Tibial nerve (tissue), 4 donors: ENCODE data around the gene SRRM2. TPM values are rescaled to one million over a fixed set of nuclear protein-coding genes. Genes with fewer than 3 reads are reported as not detected.
A peak's percentile ranks its signal among the peaks of the same experiment; 100 is the strongest.

Experiments used
- DNase-seq, 2 donors: peaks; one replicate each; pipeline ENCODE4 v3.0.0-alpha.2; 2019; ENCODE audit warnings: low spot score in 2 of 2
- H3K27ac ChIP-seq, 4 donors: fragments of 200-600 bp; sonication (generic) in 3 of 4; one replicate each; pipeline ENCODE4 v1.5.1; 2017 to 2019; ENCODE audit warnings: mild to moderate bottlenecking in 1 of 4
- H3K27me3 ChIP-seq, 2 donors: fragments of 200-600 bp; sonication (generic) in 1 of 2; one replicate each; pipeline versions ENCODE4 v1.5.1 to v1.6.0; 2017 to 2019
- H3K36me3 ChIP-seq, 3 donors: fragments of 200-600 bp; sonication (generic); one replicate each; pipeline ENCODE4 v1.5.1; 2018 to 2019
- H3K4me1 ChIP-seq, 4 donors: fragments of 200-600 bp; sonication (generic) in 3 of 4; one replicate each; pipeline ENCODE4 v1.5.1; 2017 to 2019
- H3K4me3 ChIP-seq, 4 donors: fragments of 200-600 bp; sonication (generic) in 3 of 4; one replicate each; pipeline ENCODE4 v1.5.1; 2017 to 2019; ENCODE audit warnings: mild to moderate bottlenecking in 1 of 4, moderate library complexity in 1 of 4
- H3K9me3 ChIP-seq, 4 donors: fragments of 200-600 bp; sonication (generic) in 3 of 4; one replicate each; pipeline ENCODE4 v1.5.1; 2017 to 2019
- EP300 ChIP-seq, 2 donors: sonication (generic); formaldehyde crosslinking; IDR thresholded peaks; one replicate each; pipeline ENCODE4 v1.6.1; 2017; ENCODE audit warnings: antibody characterized with exemption in 2 of 2, mild to moderate bottlenecking in 1 of 2
- POLR2A ChIP-seq, 2 donors: fragments of 450-650 bp; IDR thresholded peaks; one replicate each; pipeline ENCODE4 v1.6.1; 2017; ENCODE audit warnings: antibody characterized with exemption in 2 of 2, mild to moderate bottlenecking in 2 of 2, moderate library complexity in 2 of 2
- WGBS, 2 donors: methylation state at CpG; one replicate each; pipeline ENCODE4 v1.1.5; 2018; 5-methylcytosine and 5-hydroxymethylcytosine counted together
- total RNA-seq, 4 donors: library from RNA; depleted of rRNA; stranded (reverse); fragments of >200 nt; gene quantifications; one replicate each; pipeline ENCODE4 v1.1.0, GENCODE V29; 2016
- TF ChIP-seq, protein P1 (sequence below), 5 experiments: fragments of 200-600 bp in 3 of 5; fragments of 450-650 bp in 2 of 5; sonication (generic) in 3 of 5; IDR thresholded peaks; one replicate each; pipeline ENCODE4 v1.5.1; 2016 to 2019; ENCODE audit warnings: antibody characterized with exemption in 5 of 5, mild to moderate bottlenecking in 3 of 5, moderate library complexity in 2 of 5

The SRRM2 gene
- total RNA-seq, 4 donors from 2014 or later: 843 to 1,374 (median 886) TPM

DNA sequence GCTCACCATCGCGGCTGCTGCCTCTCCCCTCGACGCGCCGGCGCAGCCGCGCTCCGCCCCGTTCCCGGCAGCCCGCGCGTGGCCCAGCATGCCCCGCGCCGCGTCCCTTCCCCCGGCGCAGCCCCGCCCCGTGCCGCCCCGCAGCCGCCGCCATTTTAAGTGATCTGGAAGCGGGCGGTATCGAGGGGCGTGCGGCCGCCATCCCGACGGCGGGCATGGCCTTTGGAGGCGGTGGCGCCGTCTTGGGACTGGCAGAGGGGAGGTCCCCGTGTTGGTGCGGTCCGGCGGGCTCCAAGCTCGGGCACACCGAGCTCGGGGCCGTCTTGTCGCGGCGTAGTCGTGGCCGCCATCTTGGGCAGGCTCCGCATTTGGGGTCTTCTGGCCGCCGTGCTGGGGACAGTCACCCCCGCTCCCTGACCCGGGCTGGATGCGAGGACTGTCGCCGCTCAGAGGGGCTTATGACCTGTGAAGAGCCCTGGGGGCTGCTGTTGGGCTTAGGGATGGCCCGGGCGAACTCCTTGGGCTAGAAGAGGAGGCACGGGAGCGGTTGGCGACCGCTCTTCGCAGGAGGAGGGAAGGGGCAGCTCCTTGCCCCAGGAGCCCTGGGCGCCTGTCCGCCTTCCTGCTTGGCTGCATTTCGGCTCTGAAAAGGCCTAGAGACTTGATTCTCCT lies 24.9 kb downstream of the SRRM2 start, which contains the start of gene ELOB:
TSS of gene ELOB (minus strand) at position 50 of the 672 bp plus-strand sequence. CDS start at position 9, 41 bp downstream.
- peak within 1 kb of the TSS; percentile 99 to 100 (median 100) for H3K27ac ChIP-seq
- H3K36me3 ChIP-seq: peaks cover 0 to 23% (median 0%) of the 10 kb centered on the region in 3 donors
- peak; percentile 82 to 84 for DNase-seq
- H3K9me3 ChIP-seq: no peaks in the 10 kb centered on the region
- 0% methylated on average over 40 of the region's 70 CpGs; no CpG with 5 or more reads in 1 of the 2 donors for WGBS, 2 donors
- H3K27me3 ChIP-seq: no peaks in the 10 kb centered on the region
- peak within 1 kb of the TSS; percentile 96 to 100 (median 98) for H3K4me3 ChIP-seq
- peaks cover 0 to 60% (median 25%) of the 10 kb centered on the region in 4 donors for H3K4me1 ChIP-seq
- TF ChIP-seq, protein P1, sequence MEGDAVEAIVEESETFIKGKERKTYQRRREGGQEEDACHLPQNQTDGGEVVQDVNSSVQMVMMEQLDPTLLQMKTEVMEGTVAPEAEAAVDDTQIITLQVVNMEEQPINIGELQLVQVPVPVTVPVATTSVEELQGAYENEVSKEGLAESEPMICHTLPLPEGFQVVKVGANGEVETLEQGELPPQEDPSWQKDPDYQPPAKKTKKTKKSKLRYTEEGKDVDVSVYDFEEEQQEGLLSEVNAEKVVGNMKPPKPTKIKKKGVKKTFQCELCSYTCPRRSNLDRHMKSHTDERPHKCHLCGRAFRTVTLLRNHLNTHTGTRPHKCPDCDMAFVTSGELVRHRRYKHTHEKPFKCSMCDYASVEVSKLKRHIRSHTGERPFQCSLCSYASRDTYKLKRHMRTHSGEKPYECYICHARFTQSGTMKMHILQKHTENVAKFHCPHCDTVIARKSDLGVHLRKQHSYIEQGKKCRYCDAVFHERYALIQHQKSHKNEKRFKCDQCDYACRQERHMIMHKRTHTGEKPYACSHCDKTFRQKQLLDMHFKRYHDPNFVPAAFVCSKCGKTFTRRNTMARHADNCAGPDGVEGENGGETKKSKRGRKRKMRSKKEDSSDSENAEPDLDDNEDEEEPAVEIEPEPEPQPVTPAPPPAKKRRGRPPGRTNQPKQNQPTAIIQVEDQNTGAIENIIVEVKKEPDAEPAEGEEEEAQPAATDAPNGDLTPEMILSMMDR (IDR thresholded peaks at IDR 0.05): peak in 1 of 5 experiments; percentile 50
- TF ChIP-seq POLR2A (IDR thresholded peaks at IDR 0.05): peak; percentile 71 to 91
- TF ChIP-seq EP300 (IDR thresholded peaks at IDR 0.05): peak in 1 of 2 donors; percentile 98

DNA sequence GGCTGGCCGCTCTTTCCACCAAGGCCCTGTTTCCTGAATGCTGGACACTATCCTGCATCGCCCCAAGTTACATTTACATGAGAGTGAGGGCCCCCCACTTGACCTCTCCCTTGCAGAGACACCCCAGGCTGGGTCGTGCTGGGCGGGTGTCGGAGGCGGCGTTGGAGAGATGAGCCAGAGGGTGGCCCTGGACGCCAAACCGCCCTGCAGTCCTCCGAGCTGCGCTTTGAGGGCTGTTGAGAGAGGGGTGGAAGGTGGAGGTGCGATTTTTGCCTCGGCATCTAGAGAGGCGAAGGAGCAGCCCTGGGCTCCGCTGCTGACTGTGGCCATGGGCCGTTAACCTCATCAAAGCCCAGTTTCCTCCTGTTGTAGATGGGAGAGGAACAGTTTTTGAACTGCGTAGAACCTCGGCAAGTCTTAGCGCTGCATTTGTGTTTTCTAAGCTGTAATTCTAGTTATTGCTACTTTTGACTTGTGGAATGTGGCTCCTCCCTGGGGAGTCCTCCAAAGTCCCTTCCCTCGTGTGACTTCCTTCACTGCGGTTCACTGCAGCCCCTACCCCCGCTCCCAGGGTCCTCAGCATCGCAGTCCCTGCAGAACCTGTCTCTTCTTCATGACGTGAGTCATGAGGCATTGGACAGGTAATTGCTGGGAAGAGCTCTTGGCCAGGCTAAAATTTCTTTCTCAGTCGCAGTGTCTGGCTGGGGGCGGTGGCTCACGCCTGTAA lies 25.6 kb downstream of the SRRM2 start:
- no peaks in the 10 kb centered on the region for H3K9me3 ChIP-seq
- peak overlapping the region; percentile 65 to 97 (median 90) for H3K4me3 ChIP-seq
- H3K27ac ChIP-seq: peak overlapping the region; percentile 99 to 100 (median 100)
- no peaks in the 10 kb centered on the region for H3K27me3 ChIP-seq
- DNase-seq: no peak
- peaks cover 0 to 53% (median 25%) of the 10 kb centered on the region in 4 donors for H3K4me1 ChIP-seq
- H3K36me3 ChIP-seq: peaks cover 0 to 20% (median 0%) of the 10 kb centered on the region in 3 donors
- WGBS, 2 donors: 12 to 16% methylated on average over 27 of the region's 27 CpGs
- TF ChIP-seq, protein P1 (IDR thresholded peaks at IDR 0.05): no peak
- TF ChIP-seq POLR2A (IDR thresholded peaks at IDR 0.05) (no peak), EP300 (IDR thresholded peaks at IDR 0.05) (no peak)

DNA sequence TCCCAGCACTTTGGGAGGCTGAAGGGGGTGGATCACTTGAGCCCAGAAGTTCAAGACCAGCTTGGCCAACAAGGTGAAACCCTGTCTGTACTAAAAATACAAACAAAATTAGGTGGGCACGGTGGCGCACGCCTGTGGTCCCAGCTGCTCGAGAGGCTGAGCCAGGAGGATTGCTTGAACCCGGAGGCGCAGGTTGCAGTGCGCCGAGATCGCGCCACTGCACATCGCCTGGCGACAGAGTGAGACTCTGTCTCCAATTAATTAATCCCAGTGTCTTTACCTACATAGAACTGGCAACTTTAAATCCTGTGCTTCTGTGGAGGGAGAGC lies 26.2 kb downstream of the SRRM2 start:
- Histone ChIP-seq H3K36me3 (peaks cover 0 to 14% (median 0%) of the 10 kb centered on the region in 3 donors), H3K4me3 (peak overlapping the region in 2 of 4 donors; percentile 85 to 97), H3K27ac (peak overlapping the region in 3 of 4 donors; percentile 99 to 100 (median 99)), H3K4me1 (peaks cover 0 to 48% (median 25%) of the 10 kb centered on the region in 4 donors), H3K27me3 (no peaks in the 10 kb centered on the region), H3K9me3 (no peaks in the 10 kb centered on the region)
- WGBS, 2 donors: 97 to 99% methylated on average over 12 of the region's 12 CpGs
- no peak for DNase-seq
- no peak for TF ChIP-seq EP300 (IDR thresholded peaks at IDR 0.05)
- TF ChIP-seq, protein P1 (IDR thresholded peaks at IDR 0.05): no peak
- TF ChIP-seq POLR2A (IDR thresholded peaks at IDR 0.05): no peak

DNA sequence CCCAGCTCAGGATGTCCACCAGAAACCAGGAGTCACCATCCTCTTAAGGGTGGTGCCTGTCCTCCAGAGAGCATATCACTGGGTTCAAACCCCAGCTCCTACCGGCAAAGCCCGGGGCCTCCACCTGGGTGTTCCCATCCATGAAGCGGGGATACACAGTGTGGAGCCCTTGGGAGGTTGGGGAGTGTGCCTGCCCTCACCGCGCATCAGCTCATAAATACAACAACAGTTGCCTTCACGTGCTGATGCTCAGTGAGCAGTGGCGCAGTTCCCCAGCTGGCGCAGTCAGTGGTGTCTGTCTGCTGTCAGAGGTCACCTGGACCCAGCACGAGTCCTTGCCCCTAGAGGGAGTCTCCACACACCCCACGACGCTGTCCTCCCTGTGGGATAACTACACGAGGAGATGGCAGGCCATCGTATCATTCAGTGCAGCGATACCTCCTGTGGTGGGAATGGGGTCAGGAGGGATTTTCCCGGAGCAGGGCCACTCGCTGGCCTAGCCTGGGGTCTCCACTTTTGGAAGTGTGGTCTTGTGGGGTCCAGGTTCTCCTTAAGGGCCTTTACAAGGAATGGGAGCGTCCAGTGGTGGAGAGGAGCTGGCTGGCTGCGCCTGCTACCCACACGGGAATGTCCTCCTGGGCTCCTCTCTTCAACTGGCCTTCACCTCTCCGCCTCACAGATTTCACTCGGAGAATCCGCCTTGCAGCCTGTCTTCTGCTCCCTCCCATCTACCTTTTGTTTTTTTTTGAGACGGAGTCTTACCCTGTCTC lies 26.9 kb downstream of the SRRM2 start:
- 88 to 91% methylated on average over 20 to 21 of the region's 23 CpGs for WGBS, 2 donors
- no peaks in the 10 kb centered on the region for H3K9me3 ChIP-seq
- no peak for DNase-seq
- peaks cover 0 to 7% (median 0%) of the 10 kb centered on the region in 3 donors for H3K36me3 ChIP-seq
- H3K4me3 ChIP-seq: no peak overlapping the region
- H3K27me3 ChIP-seq: no peaks in the 10 kb centered on the region
- peak overlapping the region in 1 of 4 donors; percentile 100 for H3K27ac ChIP-seq
- H3K4me1 ChIP-seq: peaks cover 0 to 40% (median 25%) of the 10 kb centered on the region in 4 donors
- TF ChIP-seq POLR2A (IDR thresholded peaks at IDR 0.05) (no peak), EP300 (IDR thresholded peaks at IDR 0.05) (no peak)
